Liver (tissue), 9 donors: ENCODE data around the gene SYNPO. TPM values are rescaled to one million over a fixed set of nuclear protein-coding genes. Genes with fewer than 3 reads are reported as not detected.
A peak's percentile ranks its signal among the peaks of the same experiment; 100 is the strongest.

Experiments used
- DNase-seq: peaks from one replicate; pipeline ENCODE4 v3.0.0-alpha.2; 2017; ENCODE audit warnings: low spot score
- H3K27ac ChIP-seq, 2 donors: one replicate each; pipeline ENCODE4 v1.7.0; 2013; ENCODE audit warnings: inconsistent platforms in 2 of 2, low read length in 2 of 2, control low read depth in 1 of 2, low read depth in 1 of 2, mild to moderate bottlenecking in 1 of 2
- H3K27me3 ChIP-seq, 4 donors: one replicate each; pipeline versions ENCODE4 v1.6.1 to v1.7.0; 2013; ENCODE audit warnings: low read length in 3 of 4, inconsistent platforms in 1 of 4, mild to moderate bottlenecking in 1 of 4, moderate library complexity in 1 of 4; ENCODE audit not compliant: control insufficient read depth in 4 of 4, insufficient read depth in 4 of 4
- H3K36me3 ChIP-seq, 4 donors: one replicate each; pipeline versions ENCODE4 v1.6.1 to v1.7.0; 2013; ENCODE audit warnings: low read length in 3 of 4, mild to moderate bottlenecking in 3 of 4, low read depth in 1 of 4, moderate library complexity in 1 of 4; ENCODE audit not compliant: control insufficient read depth in 4 of 4, insufficient read depth in 3 of 4
- H3K4me1 ChIP-seq, 4 donors: one replicate each; pipeline versions ENCODE4 v1.6.1 to v1.7.0; 2013; ENCODE audit warnings: low read length in 3 of 4, mild to moderate bottlenecking in 3 of 4, moderate library complexity in 1 of 4; ENCODE audit not compliant: control insufficient read depth in 4 of 4, insufficient read depth in 4 of 4
- H3K4me3 ChIP-seq, 3 donors: one replicate each; pipeline versions ENCODE4 v1.6.1 to v1.7.0; 2013; ENCODE audit warnings: low read length in 3 of 3, control low read depth in 1 of 3, low read depth in 1 of 3, mild to moderate bottlenecking in 1 of 3
- H3K9ac ChIP-seq, 2 donors: one replicate each; pipeline ENCODE4 v1.7.0; 2013; ENCODE audit warnings: low read length in 2 of 2, mild to moderate bottlenecking in 2 of 2, moderate library complexity in 2 of 2, control low read depth in 1 of 2, low read depth in 1 of 2
- H3K9me3 ChIP-seq, 4 donors: one replicate each; pipeline versions ENCODE4 v1.6.1 to v1.7.0; 2013; ENCODE audit warnings: low read length in 3 of 4; ENCODE audit not compliant: control insufficient read depth in 4 of 4
- ATF3 ChIP-seq: IDR thresholded peaks from 2 replicates; pipeline ENCODE4 v1.6.1; 2016; ENCODE audit warnings: antibody characterized with exemption
- CTCF ChIP-seq: fragments of 150-350 bp; IDR thresholded peaks from 2 replicates; pipeline ENCODE4 v1.5.1; 2017; ENCODE audit warnings: improper control_type of control experiment, low read depth, low read length; ENCODE audit not compliant: missing input control
- EGR1 ChIP-seq, 2 donors: IDR thresholded peaks; 2 replicates each; pipeline ENCODE4 v1.6.1; 2016 to 2018; ENCODE audit warnings: antibody characterized with exemption in 2 of 2, low read depth in 2 of 2
- FOXA1 ChIP-seq: IDR thresholded peaks from 2 replicates; pipeline ENCODE4 v1.6.1; 2016; ENCODE audit warnings: antibody characterized with exemption
- FOXA2 ChIP-seq: IDR thresholded peaks from 2 replicates; pipeline ENCODE4 v1.6.1; 2016; ENCODE audit warnings: antibody characterized with exemption
- GABPA ChIP-seq, 2 donors: IDR thresholded peaks in 1 of 2; conservative IDR thresholded peaks in 1 of 2; 2 replicates each; pipeline ENCODE4 v1.6.1; 2016; ENCODE audit warnings: antibody characterized with exemption in 2 of 2, mild to moderate bottlenecking in 1 of 2, moderate library complexity in 1 of 2
- HNF4A ChIP-seq, 2 donors: conservative IDR thresholded peaks; 2 replicates each; pipeline ENCODE4 v1.6.1; 2016; ENCODE audit warnings: antibody characterized with exemption in 2 of 2, mild to moderate bottlenecking in 2 of 2
- HNF4G ChIP-seq: IDR thresholded peaks from 2 replicates; pipeline ENCODE4 v1.6.1; 2016; ENCODE audit warnings: antibody characterized with exemption
- JUND ChIP-seq, 2 donors: IDR thresholded peaks; 2 replicates each; pipeline ENCODE4 v1.6.1; 2016; ENCODE audit warnings: antibody characterized with exemption in 2 of 2
- NR2F2 ChIP-seq: IDR thresholded peaks from 2 replicates; pipeline ENCODE4 v1.6.1; 2016; ENCODE audit warnings: antibody characterized with exemption
- RAD21 ChIP-seq, 2 donors: IDR thresholded peaks; 2 replicates each; pipeline ENCODE4 v1.6.1; 2016; ENCODE audit warnings: antibody characterized with exemption in 2 of 2, mild to moderate bottlenecking in 2 of 2
- REST ChIP-seq: IDR thresholded peaks from 2 replicates; pipeline ENCODE4 v1.6.1; 2016; ENCODE audit warnings: antibody characterized with exemption, mild to moderate bottlenecking
- RXRA ChIP-seq, 2 donors: IDR thresholded peaks; 2 replicates each; pipeline ENCODE4 v1.6.1; 2017 to 2018; ENCODE audit warnings: antibody characterized with exemption in 2 of 2, mild to moderate bottlenecking in 1 of 2
- SP1 ChIP-seq: IDR thresholded peaks from 2 replicates; pipeline ENCODE4 v1.6.1; 2018; ENCODE audit warnings: antibody characterized with exemption, mild to moderate bottlenecking
- TAF1 ChIP-seq: conservative IDR thresholded peaks from 2 replicates; pipeline ENCODE4 v1.6.1; 2016; ENCODE audit warnings: antibody characterized with exemption, mild to moderate bottlenecking
- ZBTB33 ChIP-seq: IDR thresholded peaks from 2 replicates; pipeline ENCODE4 v1.6.1; 2016; ENCODE audit warnings: antibody characterized with exemption
- WGBS: extraction: QIAGEN DNeasy Blood & Tissue Kit; methylation state at CpG from one replicate; pipeline ENCODE4 v1.1.7; 2013; 5-methylcytosine and 5-hydroxymethylcytosine counted together
- polyA plus RNA-seq, 2 donors: library from polyadenylated mRNA; stranded (reverse) in 1 of 2; unstranded in 1 of 2; fragments of 200-250 nt in 1 of 2; fragments of >200 nt in 1 of 2; fragmentation: Nextera tagmentation in 1 of 2; extraction: Ambion mirVana in 1 of 2; gene quantifications; one replicate each; pipeline versions ENCODE4 v1.2.1 to v1.2.3, GENCODE V29; 2013 to 2015
- total RNA-seq, 2 donors: library from RNA; depleted of rRNA; stranded (reverse); fragments of >200 nt; gene quantifications; one replicate each; pipeline ENCODE4 v1.2.3, GENCODE V29; 2014
- donor health status: healthy.
- donor health status: healthy.
- donor health status: healthy.
- donor health status: healthy.
- donor health status: healthy.

The SYNPO gene
- total and polyA plus RNA-seq, 4 donors = 1.1 to 36.6 (median 10.7) TPM

GRCh38 chr5:150641006-150641570 lies 628 bp downstream of the SYNPO start:
- Histone ChIP-seq H3K27me3 (no peaks in the 10 kb centered on the region), H3K27ac (peak overlapping the region; percentile 83 to 99), H3K9ac (peak overlapping the region; percentile 83 to 85), H3K9me3 (no peaks in the 10 kb centered on the region), H3K4me1 (peaks cover 28 to 85% (median 78%) of the 10 kb centered on the region in 4 donors), H3K4me3 (peak overlapping the region; percentile 58 to 96 (median 81)), H3K36me3 (no peaks in the 10 kb centered on the region)
- no peak for DNase-seq
- WGBS = 21% methylated on average over 9 of the region's 9 CpGs
- TF ChIP-seq NR2F2 (peak; percentile 14), EGR1 (IDR thresholded peaks at IDR 0.05; ENCODE audit: low read depth in 2 of 2) (no peak)

GRCh38 chr5:150641824-150642566 lies 1.5 kb downstream of the SYNPO start:
- 62% methylated on average over 5 of the region's 5 CpGs for WGBS
- Histone ChIP-seq H3K27me3 (no peaks in the 10 kb centered on the region), H3K27ac (peak overlapping the region; percentile 83 to 99), H3K9me3 (no peaks in the 10 kb centered on the region), H3K9ac (peak overlapping the region; percentile 38 to 83), H3K4me3 (peak overlapping the region; percentile 58 to 96 (median 81)), H3K36me3 (no peaks in the 10 kb centered on the region), H3K4me1 (peaks cover 28 to 76% (median 73%) of the 10 kb centered on the region in 4 donors)
- no peak for DNase-seq
- TF ChIP-seq EGR1 (IDR thresholded peaks at IDR 0.05; ENCODE audit: low read depth in 2 of 2) (no peak), ATF3 (no peak), RXRA (IDR thresholded peaks at IDR 0.05) (no peak), SP1 (no peak), FOXA1 (no peak), REST (no peak), ZBTB33 (no peak), FOXA2 (no peak)

- WGBS = 39% methylated on average over 5 of the region's 5 CpGs
- no peaks in the 10 kb centered on the region for H3K27me3 ChIP-seq
- no peak for DNase-seq
- H3K9me3 ChIP-seq = no peaks in the 10 kb centered on the region
- H3K4me3 ChIP-seq = peak overlapping the region; percentile 20 to 96 (median 58)
- peaks cover 0 to 3% (median 0%) of the 10 kb centered on the region in 4 donors for H3K36me3 ChIP-seq
- peak overlapping the region in 1 of 2 donors; percentile 42 for H3K9ac ChIP-seq
- peak overlapping the region; percentile 83 to 99 for H3K27ac ChIP-seq
- peaks cover 28 to 71% (median 69%) of the 10 kb centered on the region in 4 donors for H3K4me1 ChIP-seq
- TF ChIP-seq HNF4A (conservative IDR thresholded peaks at IDR 0.05) = no peak
- TF ChIP-seq FOXA2 = no peak
- TF ChIP-seq HNF4G = no peak
- no peak for TF ChIP-seq RAD21 (IDR thresholded peaks at IDR 0.05)
- no peak for TF ChIP-seq SP1
- no peak for TF ChIP-seq CTCF
- TF ChIP-seq TAF1 = no peak
- no peak for TF ChIP-seq GABPA (IDR thresholded peaks at IDR 0.05 in 1 of 2, conservative IDR thresholded peaks at IDR 0.05 in 1 of 2)
- TF ChIP-seq JUND (IDR thresholded peaks at IDR 0.05) = peak; percentile 16 to 77
- no peak for TF ChIP-seq ZBTB33
- no peak for TF ChIP-seq RXRA (IDR thresholded peaks at IDR 0.05)
Observed at GRCh38 chr5:150642567-150642927, 2.1 kb downstream of the SYNPO start.
